Left ventricle myocardium inferior (tissue), 1 donor: Measurements from ENCODE around the gene DARS1. TPM values are rescaled to one million over a fixed set of nuclear protein-coding genes. Genes with fewer than 3 reads are reported as not detected.

Source experiments
- DNase-seq: peaks from one replicate; pipeline ENCODE4 v3.0.0-alpha.2; 2020
- H3K27ac ChIP-seq: fragments of 200-600 bp; replicated peaks from 2 replicates; pipeline ENCODE4 v1.8.0; 2021
- H3K27me3 ChIP-seq: fragments of 200-600 bp; 2 replicates; pipeline ENCODE4 v1.8.0; 2021; ENCODE audit warnings: low read depth
- H3K36me3 ChIP-seq: fragments of 200-600 bp; 2 replicates; pipeline ENCODE4 v1.8.0; 2021
- H3K4me1 ChIP-seq: fragments of 200-600 bp; 2 replicates; pipeline ENCODE4 v1.8.0; 2021
- H3K4me3 ChIP-seq: fragments of 200-600 bp; 2 replicates; pipeline ENCODE4 v1.8.0; 2021; ENCODE audit warnings: mild to moderate bottlenecking, moderate library complexity
- H3K9me3 ChIP-seq: fragments of 200-600 bp; replicated peaks from 2 replicates; pipeline ENCODE4 v1.8.0; 2021
- intact Hi-C: fragments of 100-400 bp; cut with micrococcal nuclease; formaldehyde crosslinking; loops from one replicate; pipeline ENCODE4 v1.11.0; 2022
- total RNA-seq: library from RNA; stranded (reverse); fragmentation: NEBNext Ultra II Directional; extraction: Animal tissue kit (Norgen Biotek cat#: 25700); gene quantifications from one replicate; pipeline ENCODE4 v1.2.1, GENCODE V29; 2021
- TF ChIP-seq, protein P1 (sequence below): fragments of 200-600 bp; IDR thresholded peaks from 2 replicates; pipeline ENCODE4 v1.8.0; 2021; ENCODE audit warnings: antibody characterized with exemption, mild to moderate bottlenecking, borderline replicate concordance
- donor health status: DM: no; HTN: yes; CAD: no; lungs with severe emphysema.

Gene DARS1
- total RNA-seq, 1 donor from 2014 or later = 56.3 TPM

- Histone ChIP-seq H3K4me3 (peak overlapping the region; percentile 89), H3K27ac (peak overlapping the region; percentile 73), H3K9me3 (no peaks in the 10 kb centered on the region), H3K36me3 (peaks cover 7% of the 10 kb centered on the region), H3K4me1 (peaks cover 16% of the 10 kb centered on the region), H3K27me3 (no peaks in the 10 kb centered on the region)
- TF ChIP-seq, protein P1, sequence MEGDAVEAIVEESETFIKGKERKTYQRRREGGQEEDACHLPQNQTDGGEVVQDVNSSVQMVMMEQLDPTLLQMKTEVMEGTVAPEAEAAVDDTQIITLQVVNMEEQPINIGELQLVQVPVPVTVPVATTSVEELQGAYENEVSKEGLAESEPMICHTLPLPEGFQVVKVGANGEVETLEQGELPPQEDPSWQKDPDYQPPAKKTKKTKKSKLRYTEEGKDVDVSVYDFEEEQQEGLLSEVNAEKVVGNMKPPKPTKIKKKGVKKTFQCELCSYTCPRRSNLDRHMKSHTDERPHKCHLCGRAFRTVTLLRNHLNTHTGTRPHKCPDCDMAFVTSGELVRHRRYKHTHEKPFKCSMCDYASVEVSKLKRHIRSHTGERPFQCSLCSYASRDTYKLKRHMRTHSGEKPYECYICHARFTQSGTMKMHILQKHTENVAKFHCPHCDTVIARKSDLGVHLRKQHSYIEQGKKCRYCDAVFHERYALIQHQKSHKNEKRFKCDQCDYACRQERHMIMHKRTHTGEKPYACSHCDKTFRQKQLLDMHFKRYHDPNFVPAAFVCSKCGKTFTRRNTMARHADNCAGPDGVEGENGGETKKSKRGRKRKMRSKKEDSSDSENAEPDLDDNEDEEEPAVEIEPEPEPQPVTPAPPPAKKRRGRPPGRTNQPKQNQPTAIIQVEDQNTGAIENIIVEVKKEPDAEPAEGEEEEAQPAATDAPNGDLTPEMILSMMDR = no peak
- intact Hi-C loops = no loop called here
- peak; percentile 24 for DNase-seq
Measured at GRCh38 chr2:135875491-135876065, 109.8 kb downstream of the DARS1 start.

DNA sequence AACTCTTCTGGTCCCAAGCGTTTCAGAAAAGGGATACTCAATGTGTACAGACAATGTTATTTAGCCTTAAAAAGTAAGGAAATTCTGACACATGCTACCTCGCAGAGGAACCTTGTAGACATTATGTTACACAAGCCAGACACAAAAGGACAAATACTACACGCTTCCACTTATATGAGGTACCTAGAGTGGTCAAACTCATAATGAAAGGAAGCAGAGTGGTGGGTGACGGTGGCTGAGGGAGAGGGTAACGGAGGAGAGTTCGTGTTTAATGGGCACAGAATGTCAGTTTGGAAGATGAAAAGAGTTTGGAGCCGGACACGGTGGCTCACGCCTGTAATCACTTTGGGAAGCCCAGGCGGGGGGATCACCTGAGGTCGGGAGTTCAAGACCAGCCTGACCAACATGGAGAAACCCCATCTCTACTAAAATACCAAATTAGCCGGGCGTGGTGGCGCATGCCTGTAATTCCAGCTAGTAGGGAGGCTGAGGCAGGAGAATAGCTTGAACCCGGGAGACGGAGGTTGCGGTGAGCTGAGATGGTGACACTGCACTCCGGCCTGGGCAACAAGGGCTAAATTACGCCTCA is 110.6 kb downstream of the DARS1 start:
- no peak for DNase-seq
- no peaks in the 10 kb centered on the region for H3K9me3 ChIP-seq
- peaks cover 11% of the 10 kb centered on the region for H3K36me3 ChIP-seq
- no peak overlapping the region for H3K27ac ChIP-seq
- H3K27me3 ChIP-seq = no peaks in the 10 kb centered on the region
- peaks cover 16% of the 10 kb centered on the region for H3K4me1 ChIP-seq
- intact Hi-C loops = no loop called here
- TF ChIP-seq, protein P1 = no peak
- peak overlapping the region; percentile 89 for H3K4me3 ChIP-seq

GRCh38 chr2:135870571-135870970 is 114.9 kb downstream of the DARS1 start:
- TF ChIP-seq, protein P1 = no peak
- Histone ChIP-seq H3K9me3 (no peaks in the 10 kb centered on the region), H3K27ac (no peak overlapping the region), H3K4me1 (peaks cover 5% of the 10 kb centered on the region), H3K27me3 (no peaks in the 10 kb centered on the region), H3K36me3 (peaks cover 49% of the 10 kb centered on the region), H3K4me3 (no peak overlapping the region)
- DNase-seq = no peak
- intact Hi-C loops = no loop called here

- TF ChIP-seq, protein P1 = no peak
- Histone ChIP-seq H3K4me3 (no peak overlapping the region), H3K27ac (no peak overlapping the region), H3K9me3 (no peaks in the 10 kb centered on the region), H3K27me3 (no peaks in the 10 kb centered on the region), H3K36me3 (peaks cover 75% of the 10 kb centered on the region), H3K4me1 (no peaks in the 10 kb centered on the region)
- intact Hi-C loops = no loop called here
- no peak for DNase-seq
Measured at GRCh38 chr2:135863233-135863632, 122.2 kb downstream of the DARS1 start.

DNA sequence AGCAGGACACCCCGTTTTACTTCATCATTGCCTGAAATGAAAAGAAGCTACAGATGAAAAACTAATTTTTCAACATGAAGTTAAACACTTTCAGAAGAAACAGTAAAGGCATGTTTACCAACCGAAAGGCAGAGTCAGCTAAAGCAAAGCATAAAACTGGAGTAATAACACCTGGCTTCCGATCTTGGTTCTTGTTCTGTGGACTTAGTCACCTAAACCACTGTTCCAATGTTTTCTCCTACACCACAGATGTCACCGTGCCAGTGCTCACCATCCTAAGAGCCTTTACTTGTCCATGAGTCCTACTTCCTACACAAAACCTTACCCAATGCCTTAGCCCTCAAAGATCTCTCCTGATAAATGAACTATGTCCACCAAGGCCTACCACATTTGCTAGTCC is 122.7 kb downstream of the DARS1 start:
- intact Hi-C loops = no loop called here
- TF ChIP-seq, protein P1 = no peak
- no peak overlapping the region for H3K27ac ChIP-seq

More for the DNA sequence above, 122.7 kb downstream of the DARS1 start:
- Histone ChIP-seq H3K4me3 (no peak overlapping the region), H3K36me3 (peaks cover 75% of the 10 kb centered on the region), H3K4me1 (no peaks in the 10 kb centered on the region), H3K27me3 (no peaks in the 10 kb centered on the region), H3K9me3 (no peaks in the 10 kb centered on the region)
- no peak for DNase-seq

Other genes with a start within 250 kb of the DARS1 start
- gene UBXN4, start 243.8 kb downstream of the DARS1 start, total RNA-seq = 58.1 TPM
- gene LCT, start 148.4 kb downstream of the DARS1 start, total RNA-seq = not detected
- 2.9 TPM for gene MCM6, start 109.2 kb downstream of the DARS1 start, total RNA-seq
- gene CXCR4, start 132.5 kb upstream of the DARS1 start, total RNA-seq = 3.2 TPM